Measurements from ENCODE around the gene C19orf81. TPM values are rescaled to one million over a fixed set of nuclear protein-coding genes. Genes with fewer than 3 reads are reported as not detected.

The C19orf81 gene
- total RNA-seq, result not detected in 2 replicates

GRCh38 chr19:50649433-50650391 lies at the start of gene C19orf81:
Gene C19orf81 (plus strand): TSS chr19:50649445. CDS start chr19:50649445, 0 bp downstream.

GRCh38 chr19:50639121-50640112 lies 9.8 kb upstream of the C19orf81 start, which contains the start of gene SYT3:
Gene SYT3 (minus strand): TSS chr19:50639881. CDS start chr19:50637411, 2,470 bp downstream.

Other genes starting within 250 kb of the C19orf81 start
- gene SPIB, start 230.5 kb upstream of the C19orf81 start, total RNA-seq, result not detected in 2 replicates
- gene MYBPC2, start 216.6 kb upstream of the C19orf81 start, total RNA-seq, result not detected in 2 replicates
- 59.8 and 84.2 TPM in 2 replicates for gene EMC10, start 172.9 kb upstream of the C19orf81 start, total RNA-seq
- 1.5 TPM in 1 of 2 replicates, not detected in the other for gene GARIN5A, start 172.6 kb upstream of the C19orf81 start, total RNA-seq
- 30.2 and 39.1 TPM in 2 replicates for gene JOSD2, start 138.3 kb upstream of the C19orf81 start, total RNA-seq
- not detected in 2 replicates for gene ASPDH, start 135.5 kb upstream of the C19orf81 start, total RNA-seq
- gene LRRC4B, start 81.0 kb upstream of the C19orf81 start, total RNA-seq, result 0.07 TPM in 1 of 2 replicates, not detected in the other
- gene SYT3, start 9.6 kb upstream of the C19orf81 start, total RNA-seq, result not detected in 2 replicates
- gene SHANK1, start 70.4 kb downstream of the C19orf81 start, total RNA-seq, result 0.35 TPM in 1 of 2 replicates, not detected in the other
- gene CLEC11A, start 73.9 kb downstream of the C19orf81 start, total RNA-seq, result 3.7 and 4.9 TPM in 2 replicates
- gene GPR32, start 121.0 kb downstream of the C19orf81 start, total RNA-seq, result not detected in 2 replicates
- gene ACP4, start 141.0 kb downstream of the C19orf81 start, total RNA-seq, result not detected in 2 replicates
- 1.3 TPM in 1 of 2 replicates, not detected in the other for gene KLK1, start 174.3 kb downstream of the C19orf81 start, total RNA-seq
- gene KLK15, start 184.1 kb downstream of the C19orf81 start, total RNA-seq, result not detected in 2 replicates
- gene KLK3, start 205.5 kb downstream of the C19orf81 start, total RNA-seq, result not detected in 2 replicates
- not detected in 2 replicates for gene KLK2, start 224.0 kb downstream of the C19orf81 start, total RNA-seq

All from airway epithelial cell (primary cell).